ENCODE results near the gene OR4D6. TPM values are rescaled to one million over a fixed set of nuclear protein-coding genes. Genes with fewer than 3 reads are reported as not detected.
A peak's percentile ranks its signal among the peaks of the same experiment; 100 is the strongest.
"Not testable (repeated sequence)": the region's sequence is repeated elsewhere in the genome, so short reads cannot be mapped to it uniquely, and the experiment has no call there.

The OR4D6 gene
- not detected for total RNA-seq

- DNase-seq (ENCODE audit: low spot score), result no peak
These were observed at the start of gene OR4D6 for GRCh38 chr11:59456661-59457060. TSS of gene OR4D6 (plus strand) at chr11:59456961. CDS start at chr11:59456961, 0 bp downstream.

GRCh38 chr11:59413646-59414045 lies 43.1 kb upstream of the OR4D6 start:
- DNase-seq (ENCODE audit: low spot score), result no peak

GRCh38 chr11:59415111-59415510 lies 41.6 kb upstream of the OR4D6 start:
- no peak for DNase-seq (ENCODE audit: low spot score)

- DNase-seq (ENCODE audit: low spot score), result no peak
These were observed 40.1 kb upstream of the OR4D6 start for GRCh38 chr11:59416613-59417012.

- no peak for DNase-seq (ENCODE audit: low spot score)
These were observed 39.7 kb upstream of the OR4D6 start for GRCh38 chr11:59417023-59417422.

- no peak for DNase-seq (ENCODE audit: low spot score)
These were observed 38.6 kb upstream of the OR4D6 start for GRCh38 chr11:59418156-59418555.

- DNase-seq (ENCODE audit: low spot score), result no peak
These were observed 32.9 kb upstream of the OR4D6 start for GRCh38 chr11:59423835-59424234.

GRCh38 chr11:59425131-59425530 lies 31.6 kb upstream of the OR4D6 start:
- DNase-seq (ENCODE audit: low spot score), result no peak

DNA sequence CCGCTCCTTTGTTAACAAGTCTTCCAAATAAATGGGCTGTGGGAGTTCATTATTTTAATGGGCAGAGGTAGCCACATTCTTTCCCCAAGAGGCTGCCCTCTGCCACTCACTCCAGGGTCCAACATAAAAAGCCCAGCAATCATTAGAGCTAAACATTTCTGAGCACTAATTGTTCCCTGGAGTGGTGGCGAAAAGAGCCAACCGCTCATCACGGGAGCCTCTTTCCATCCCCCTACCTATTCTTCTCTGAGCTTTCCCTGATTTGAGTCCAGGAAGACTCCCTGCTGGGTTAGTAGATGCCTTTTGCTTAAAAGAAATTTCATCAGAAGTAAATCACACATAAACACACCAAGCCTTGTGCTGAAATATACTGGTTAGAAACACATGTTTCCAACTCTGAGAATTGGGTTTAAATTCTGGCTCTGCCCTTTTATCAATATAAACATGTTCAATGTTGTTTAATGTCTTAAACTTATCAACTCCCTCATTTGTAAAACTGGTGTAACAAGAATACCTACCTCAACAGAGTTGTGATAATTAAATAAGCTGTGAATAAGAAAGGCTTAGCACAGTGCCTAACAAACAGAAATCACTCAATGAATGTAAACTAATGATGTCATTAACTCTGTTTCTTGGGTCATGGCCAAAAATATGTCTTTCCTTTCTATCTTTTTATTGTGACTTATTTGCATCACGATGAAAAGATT lies 30.2 kb upstream of the OR4D6 start, which contains the start of gene OR5A2:
Gene OR5A2 (minus strand): TSS at position 53 of the 707 bp plus-strand sequence. CDS start 3,460 bp downstream, outside the sequence.
- no peak for DNase-seq (ENCODE audit: low spot score)

DNA sequence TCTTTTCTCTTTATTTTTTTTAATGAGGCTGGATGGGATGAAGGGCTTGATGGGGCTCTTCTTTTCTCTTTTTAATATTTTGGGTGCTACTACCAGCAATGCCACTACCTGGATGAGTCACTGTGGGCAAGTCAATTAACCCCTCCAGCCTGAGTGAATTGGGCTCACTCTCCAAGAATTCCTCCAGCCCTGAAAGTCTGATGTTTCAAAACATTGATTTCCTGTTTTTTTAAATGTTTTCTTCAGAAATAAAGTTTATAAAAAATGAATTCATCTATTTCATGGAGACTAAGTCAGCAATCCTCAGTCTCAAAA lies 29.7 kb upstream of the OR4D6 start:
- no peak for DNase-seq (ENCODE audit: low spot score)

GRCh38 chr11:59429924-59430516 lies 26.7 kb upstream of the OR4D6 start:
- DNase-seq (ENCODE audit: low spot score), result no peak

DNA sequence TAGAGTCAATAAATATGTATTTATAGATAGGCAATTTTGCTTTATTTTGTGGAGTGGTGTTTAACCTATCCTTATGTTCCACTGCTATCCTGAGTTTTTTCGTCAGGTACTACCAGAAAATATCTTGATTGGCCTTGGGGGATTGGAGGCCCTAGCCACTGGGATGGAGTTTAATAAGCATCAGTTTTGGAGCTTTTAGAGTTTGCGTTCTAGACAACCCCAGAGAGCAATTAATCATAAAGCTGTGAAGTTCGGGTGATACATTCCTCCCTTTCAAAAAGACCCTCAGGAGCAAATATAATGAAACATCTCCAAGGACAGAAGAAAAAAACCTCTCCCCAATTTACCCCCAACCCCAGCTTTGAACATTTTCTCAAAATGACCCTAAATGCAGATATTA lies 20.6 kb upstream of the OR4D6 start, which contains the start of gene OR5A1:
Gene OR5A1 (plus strand): TSS at position 301 of the 400 bp plus-strand sequence. CDS start 6,700 bp downstream, outside the sequence.
- no peak for DNase-seq (ENCODE audit: low spot score)

GRCh38 chr11:59437770-59438169 lies 19.0 kb upstream of the OR4D6 start:
- no peak for DNase-seq (ENCODE audit: low spot score)

- not testable (repeated sequence) for DNase-seq (ENCODE audit: low spot score)
These were observed 11.1 kb upstream of the OR4D6 start for GRCh38 chr11:59445624-59446023.

DNA sequence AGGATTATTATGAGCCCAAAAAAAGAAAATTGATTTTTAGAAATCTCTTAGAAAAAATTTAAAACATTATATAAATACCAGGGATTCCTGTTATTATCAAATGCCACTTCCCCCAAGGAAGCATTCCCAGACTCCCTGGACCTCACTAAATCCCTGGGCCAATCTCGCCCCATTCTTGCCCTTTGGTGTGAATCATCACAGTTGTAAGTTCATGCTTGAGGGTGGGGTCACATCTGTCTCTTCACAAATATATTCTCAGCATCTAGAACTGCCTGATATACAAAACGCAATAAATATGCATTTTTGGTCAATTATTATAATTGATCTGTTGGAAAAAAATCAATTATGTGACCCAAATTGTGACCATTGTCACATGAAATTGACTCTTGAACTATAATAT lies 8.3 kb upstream of the OR4D6 start:
- no peak for DNase-seq (ENCODE audit: low spot score)

DNA sequence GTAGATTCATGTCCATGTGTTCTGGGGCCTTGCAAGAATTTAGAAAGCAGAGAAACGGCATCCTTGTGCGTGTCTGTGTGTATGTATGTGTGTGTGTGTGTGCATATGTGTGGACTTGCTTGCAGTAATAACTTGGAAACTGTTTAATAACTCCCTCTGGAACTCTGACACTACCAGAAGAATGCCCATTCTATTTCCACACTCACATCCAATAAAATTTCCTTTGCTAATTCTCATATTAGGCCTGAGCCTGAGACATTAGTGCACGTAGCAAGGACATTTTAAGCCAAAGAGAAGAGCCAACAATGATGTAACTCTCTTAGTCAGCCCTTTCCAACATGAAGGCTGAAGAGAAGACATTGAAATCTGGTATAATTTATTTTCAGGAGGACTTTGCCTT lies 3.2 kb downstream of the OR4D6 start:
- no peak for DNase-seq (ENCODE audit: low spot score)

- peak; percentile 44 for DNase-seq (ENCODE audit: low spot score)
These were observed 6.5 kb downstream of the OR4D6 start for GRCh38 chr11:59463190-59463641.

GRCh38 chr11:59473015-59473414 lies 16.3 kb downstream of the OR4D6 start, which contains the start of gene OR4D10:
TSS of gene OR4D10 (plus strand) at chr11:59473315. CDS start at chr11:59477430, 4,115 bp downstream.
- DNase-seq (ENCODE audit: low spot score), result no peak

DNA sequence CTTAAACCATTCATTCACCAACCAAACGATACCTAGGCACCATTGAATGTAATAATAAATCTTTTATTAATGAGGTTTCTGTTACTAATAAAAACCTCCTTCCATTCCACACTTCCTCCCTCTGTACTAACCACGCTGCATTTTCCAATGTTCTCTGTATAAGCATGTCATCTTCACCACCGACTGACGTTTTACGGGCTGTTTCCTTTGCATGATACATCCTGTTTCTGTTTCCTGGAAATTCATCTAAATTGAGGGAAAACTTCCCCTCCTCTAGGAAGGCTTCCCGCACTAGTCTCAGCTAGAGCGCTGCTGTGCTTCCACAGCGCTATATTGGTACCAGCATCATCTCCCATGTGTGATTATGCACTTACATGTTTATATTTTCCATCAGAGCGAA lies 18.4 kb downstream of the OR4D6 start:
- DNase-seq (ENCODE audit: low spot score), result no peak

- DNase-seq (ENCODE audit: low spot score), result no peak
These were observed 23.1 kb downstream of the OR4D6 start for GRCh38 chr11:59479906-59480305.

DNA sequence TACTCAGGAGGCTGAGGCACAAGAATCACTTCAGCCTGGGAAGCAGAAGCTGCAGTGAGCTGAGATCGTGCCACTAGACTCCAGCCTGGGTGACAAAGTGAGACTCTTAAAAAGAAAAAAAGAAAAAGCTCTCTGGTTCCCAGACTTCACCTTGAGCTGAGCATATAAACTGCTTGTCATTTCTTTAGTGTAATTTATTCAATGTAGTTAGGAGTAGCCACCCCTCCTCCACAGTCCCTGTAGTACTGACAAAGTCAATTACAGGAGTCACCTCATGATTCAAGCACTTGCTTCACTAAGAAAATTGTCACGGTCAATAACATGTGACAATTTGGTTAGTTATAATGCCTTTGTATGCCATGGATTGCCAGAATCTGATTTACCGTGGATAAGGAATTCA lies 23.6 kb downstream of the OR4D6 start:
- no peak for DNase-seq (ENCODE audit: low spot score)

DNA sequence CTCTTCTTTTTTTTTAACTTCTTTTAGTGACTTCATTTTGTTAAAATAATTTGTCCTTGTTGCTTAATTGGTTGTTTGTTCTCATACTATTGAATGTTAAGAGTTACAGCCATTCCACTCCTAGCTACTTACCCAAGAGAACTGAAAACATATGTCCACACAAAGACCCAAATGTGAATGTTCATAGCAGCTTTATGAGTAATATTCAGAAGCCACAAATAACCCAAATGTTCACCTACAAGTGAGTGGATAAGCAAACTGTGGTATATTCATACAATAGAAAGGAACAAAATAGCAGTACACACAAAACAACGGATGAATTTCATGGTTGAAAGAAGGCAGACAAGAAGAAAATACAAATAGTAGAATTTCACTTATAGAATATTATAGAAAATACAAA lies 45.2 kb downstream of the OR4D6 start:
- no peak for DNase-seq (ENCODE audit: low spot score)

GRCh38 chr11:59503276-59503675 lies 46.5 kb downstream of the OR4D6 start, which contains the start of gene OR4D11:
TSS of gene OR4D11 (plus strand) at chr11:59503576. CDS start at chr11:59503576, 0 bp downstream.
- DNase-seq (ENCODE audit: low spot score), result no peak

All from ureter (tissue), 1 donor.